BLaER1 (cell line): ENCODE data around the gene BEND7.

Experiments
- H3K27ac ChIP-seq: shearing (Covaris generic); formaldehyde crosslinking; 2 replicates; pipeline ENCODE4 v1.8.1; 2022
- H3K27me3 ChIP-seq: shearing (Covaris generic); formaldehyde crosslinking; 2 replicates; pipeline ENCODE4 v1.8.1; 2022
- H3K36me3 ChIP-seq: shearing (Covaris generic); formaldehyde crosslinking; 2 replicates; pipeline ENCODE4 v1.8.1; 2022
- H3K4me1 ChIP-seq: shearing (Covaris generic); formaldehyde crosslinking; 2 replicates; pipeline ENCODE4 v1.8.1; 2022
- H3K4me2 ChIP-seq: shearing (Covaris generic); formaldehyde crosslinking; 2 replicates; pipeline ENCODE4 v1.8.1; 2022
- H3K4me3 ChIP-seq: shearing (Covaris generic); formaldehyde crosslinking; 2 replicates; pipeline ENCODE4 v1.8.1; 2022
- H3K9ac ChIP-seq: shearing (Covaris generic); formaldehyde crosslinking; 2 replicates; pipeline ENCODE4 v1.8.1; 2022
- H3K9me3 ChIP-seq: shearing (Covaris generic); formaldehyde crosslinking; 2 replicates; pipeline ENCODE4 v1.8.1; 2022
- H4K20me1 ChIP-seq: shearing (Covaris generic); formaldehyde crosslinking; 2 replicates; pipeline ENCODE4 v1.8.1; 2022
- Cebpa-rat ChIP-seq: shearing (Covaris generic); IDR thresholded peaks from 2 replicates; pipeline ENCODE4 v1.8.1; 2022

The BEND7 gene

GRCh38 chr10:13470270-13470669, 58.5 kb downstream of the BEND7 start:
- H3K27me3 ChIP-seq = no peaks in the 10 kb centered on the region
- no peaks in the 10 kb centered on the region for H3K36me3 ChIP-seq
- H3K9ac ChIP-seq = no peak overlapping the region
- H3K4me2 ChIP-seq = no peak overlapping the region
- no peak for TF ChIP-seq Cebpa-rat
- H3K4me3 ChIP-seq = no peak overlapping the region
- H3K4me1 ChIP-seq = no peaks in the 10 kb centered on the region
- peaks cover 21% of the 10 kb centered on the region for H3K9me3 ChIP-seq
- no peak overlapping the region for H3K27ac ChIP-seq
- H4K20me1 ChIP-seq = no peaks in the 10 kb centered on the region

GRCh38 chr10:13462551-13462950, 66.3 kb downstream of the BEND7 start:
- H3K9me3 ChIP-seq = no peaks in the 10 kb centered on the region
- no peak overlapping the region for H3K9ac ChIP-seq
- TF ChIP-seq Cebpa-rat = no peak
- H3K4me2 ChIP-seq = no peak overlapping the region
- no peaks in the 10 kb centered on the region for H3K4me1 ChIP-seq
- no peaks in the 10 kb centered on the region for H4K20me1 ChIP-seq
- no peaks in the 10 kb centered on the region for H3K36me3 ChIP-seq
- H3K4me3 ChIP-seq = no peak overlapping the region
- H3K27me3 ChIP-seq = no peaks in the 10 kb centered on the region
- H3K27ac ChIP-seq = no peak overlapping the region

- H3K4me1 ChIP-seq = no peaks in the 10 kb centered on the region
- no peak overlapping the region for H3K4me3 ChIP-seq
- H3K36me3 ChIP-seq = no peaks in the 10 kb centered on the region
- no peaks in the 10 kb centered on the region for H3K27me3 ChIP-seq
- no peaks in the 10 kb centered on the region for H3K9me3 ChIP-seq
- no peak for TF ChIP-seq Cebpa-rat
- H3K9ac ChIP-seq = no peak overlapping the region
- no peak overlapping the region for H3K4me2 ChIP-seq
- H4K20me1 ChIP-seq = no peaks in the 10 kb centered on the region
- no peak overlapping the region for H3K27ac ChIP-seq
These were observed 70.2 kb downstream of the BEND7 start for GRCh38 chr10:13458687-13459012.

- H3K9me3 ChIP-seq = no peaks in the 10 kb centered on the region
- H3K4me1 ChIP-seq = no peaks in the 10 kb centered on the region
- H3K27me3 ChIP-seq = no peaks in the 10 kb centered on the region
- H3K9ac ChIP-seq = no peak overlapping the region
- H4K20me1 ChIP-seq = no peaks in the 10 kb centered on the region
- TF ChIP-seq Cebpa-rat = no peak
- H3K4me2 ChIP-seq = no peak overlapping the region
- H3K36me3 ChIP-seq = no peaks in the 10 kb centered on the region
- H3K27ac ChIP-seq = no peak overlapping the region
- no peak overlapping the region for H3K4me3 ChIP-seq
These were observed 70.7 kb downstream of the BEND7 start for GRCh38 chr10:13457958-13458686.

GRCh38 chr10:13453896-13454295, 74.9 kb downstream of the BEND7 start:
- Histone ChIP-seq H3K9me3 (no peaks in the 10 kb centered on the region), H3K36me3 (no peaks in the 10 kb centered on the region), H3K4me2 (no peak overlapping the region)

GRCh38 chr10:13450069-13450468, 78.7 kb downstream of the BEND7 start:
- no peak overlapping the region for H3K4me3 ChIP-seq
- no peaks in the 10 kb centered on the region for H3K9me3 ChIP-seq
- H3K27me3 ChIP-seq = no peaks in the 10 kb centered on the region
- H3K36me3 ChIP-seq = no peaks in the 10 kb centered on the region
- H3K4me2 ChIP-seq = no peak overlapping the region
- no peak overlapping the region for H3K27ac ChIP-seq
- no peaks in the 10 kb centered on the region for H4K20me1 ChIP-seq
- TF ChIP-seq Cebpa-rat = no peak
- no peak overlapping the region for H3K9ac ChIP-seq
- H3K4me1 ChIP-seq = no peaks in the 10 kb centered on the region

More at GRCh38 chr10:13453896-13454295, 74.9 kb downstream of the BEND7 start:
- H3K9ac ChIP-seq = no peak overlapping the region
- H3K4me3 ChIP-seq = no peak overlapping the region
- H3K4me1 ChIP-seq = no peaks in the 10 kb centered on the region
- H3K27ac ChIP-seq = no peak overlapping the region
- TF ChIP-seq Cebpa-rat = no peak
- no peaks in the 10 kb centered on the region for H3K27me3 ChIP-seq
- no peaks in the 10 kb centered on the region for H4K20me1 ChIP-seq

GRCh38 chr10:13449296-13449695, 79.5 kb downstream of the BEND7 start:
- no peak overlapping the region for H3K4me3 ChIP-seq
- no peaks in the 10 kb centered on the region for H4K20me1 ChIP-seq
- no peaks in the 10 kb centered on the region for H3K4me1 ChIP-seq
- no peaks in the 10 kb centered on the region for H3K36me3 ChIP-seq
- H3K27me3 ChIP-seq = no peaks in the 10 kb centered on the region
- H3K9ac ChIP-seq = no peak overlapping the region
- H3K9me3 ChIP-seq = no peaks in the 10 kb centered on the region
- no peak overlapping the region for H3K4me2 ChIP-seq
- H3K27ac ChIP-seq = no peak overlapping the region
- no peak for TF ChIP-seq Cebpa-rat

- H3K27me3 ChIP-seq = no peaks in the 10 kb centered on the region
- H3K27ac ChIP-seq = no peak overlapping the region
- H3K9me3 ChIP-seq = no peaks in the 10 kb centered on the region
- no peak overlapping the region for H3K9ac ChIP-seq
- H3K4me1 ChIP-seq = no peaks in the 10 kb centered on the region
- H3K4me3 ChIP-seq = no peak overlapping the region
- H3K4me2 ChIP-seq = no peak overlapping the region
- no peaks in the 10 kb centered on the region for H3K36me3 ChIP-seq
- no peak for TF ChIP-seq Cebpa-rat
- H4K20me1 ChIP-seq = no peaks in the 10 kb centered on the region
These were observed 80.6 kb downstream of the BEND7 start for GRCh38 chr10:13448216-13448615.

GRCh38 chr10:13445656-13446400, 83.0 kb downstream of the BEND7 start:
- Histone ChIP-seq H3K27me3 (peaks cover 11% of the 10 kb centered on the region), H3K4me2 (no peak overlapping the region), H3K4me1 (no peaks in the 10 kb centered on the region)

GRCh38 chr10:13441476-13441875, 87.3 kb downstream of the BEND7 start:
- Histone ChIP-seq H3K27ac (no peak overlapping the region), H3K4me2 (no peak overlapping the region), H3K9me3 (no peaks in the 10 kb centered on the region), H3K4me3 (no peak overlapping the region), H3K9ac (no peak overlapping the region), H4K20me1 (no peaks in the 10 kb centered on the region), H3K27me3 (peaks cover 35% of the 10 kb centered on the region), H3K36me3 (no peaks in the 10 kb centered on the region), H3K4me1 (peaks cover 14% of the 10 kb centered on the region)
- TF ChIP-seq Cebpa-rat = no peak

More at GRCh38 chr10:13445656-13446400, 83.0 kb downstream of the BEND7 start:
- no peak for TF ChIP-seq Cebpa-rat
- no peaks in the 10 kb centered on the region for H3K9me3 ChIP-seq
- H4K20me1 ChIP-seq = no peaks in the 10 kb centered on the region
- no peak overlapping the region for H3K4me3 ChIP-seq
- H3K27ac ChIP-seq = no peak overlapping the region
- H3K9ac ChIP-seq = no peak overlapping the region
- no peaks in the 10 kb centered on the region for H3K36me3 ChIP-seq
